MCF 10A (cell line): ENCODE results near the gene LYSMD4. TPM values are rescaled to one million over a fixed set of nuclear protein-coding genes. Genes with fewer than 3 reads are reported as not detected.
"Not testable (repeated sequence)": the region's sequence is repeated elsewhere in the genome, so short reads cannot be mapped to it uniquely, and the experiment has no call there.

Experiments used
- Bru-seq: library from RNA; stranded (reverse); fragments of 400-500 nt; gene quantifications from one replicate; lab custom pipeline; 2021; lab: Mats Ljungman, UMichigan
- BruChase-seq, 2 experiments: library from RNA; stranded (reverse); fragments of 400-500 nt; gene quantifications; one replicate each; lab custom pipeline; 2021; lab: Mats Ljungman, UMichigan
- BruUV-seq: library from RNA; stranded (reverse); fragments of 400-500 nt; replicated peaks from 2 replicates; lab custom pipeline; 2021; lab: Mats Ljungman, UMichigan
- CTCF ChIA-PET: fragments of 300-600 bp; sonication (Branson Sonifier 250); formaldehyde crosslinking; extraction: SDS; loops from one replicate; lab custom pipeline; 2021; ENCODE audit warnings: antibody characterized with exemption, inconsistent platforms; lab: Yijun Ruan, JAX
- POLR2A ChIA-PET: fragments of 300-600, 350-650 bp; sonication (Branson Sonifier 250); formaldehyde crosslinking; extraction: SDS; loops from one replicate; lab custom pipeline; 2020; ENCODE audit warnings: antibody characterized with exemption, inconsistent platforms; lab: Yijun Ruan, JAX
- DNase-seq: peaks from one replicate; pipeline ENCODE4 v3.0.0-alpha.2; 2018; ENCODE audit not compliant: unreplicated experiment
- H3K27ac Mint-ChIP-seq: one replicate; pipeline ENCODE4 v1.8.0; 2022; ENCODE audit warnings: mild to moderate bottlenecking, low read depth, mixed read lengths; ENCODE audit not compliant: unreplicated experiment
- H3K27me3 Mint-ChIP-seq: one replicate; pipeline ENCODE4 v1.8.0; 2022; ENCODE audit warnings: mixed read lengths; ENCODE audit not compliant: insufficient read depth, unreplicated experiment
- H3K36me3 Mint-ChIP-seq: one replicate; pipeline ENCODE4 v1.8.0; 2022; ENCODE audit warnings: mild to moderate bottlenecking, moderate library complexity, mixed read lengths; ENCODE audit not compliant: insufficient read depth, unreplicated experiment
- H3K4me1 Mint-ChIP-seq: one replicate; pipeline ENCODE4 v1.8.0; 2022; ENCODE audit warnings: mixed read lengths; ENCODE audit not compliant: insufficient read depth, unreplicated experiment
- H3K4me3 Mint-ChIP-seq: one replicate; pipeline ENCODE4 v1.8.0; 2022; ENCODE audit warnings: mild to moderate bottlenecking, moderate library complexity, mixed read lengths; ENCODE audit not compliant: unreplicated experiment
- H3K9me3 Mint-ChIP-seq: one replicate; pipeline ENCODE4 v1.8.0; 2022; ENCODE audit warnings: mixed read lengths; ENCODE audit not compliant: unreplicated experiment
- CTCF ChIP-seq: fragments of 200-600 bp; IDR thresholded peaks from one replicate; pipeline ENCODE4 v1.8.0; 2022; ENCODE audit warnings: antibody characterized with exemption, mild to moderate bottlenecking; ENCODE audit not compliant: unreplicated experiment
- intact Hi-C: fragments of 100-400 bp; cut with micrococcal nuclease; formaldehyde crosslinking; loops from 2 replicates; pipeline ENCODE4 v1.14.1; 2022
- long read RNA-seq: library from polyadenylated mRNA; stranded (forward); transcript quantifications from one replicate; pipeline ENCODE4 v2.0.0, GENCODE V29; 2022
- total RNA-seq: library from RNA; stranded (reverse); gene quantifications from 2 replicates; pipeline ENCODE4 v1.2.3, GENCODE V29; 2022

LYSMD4 gene
- total RNA-seq (5.7 and 9.0 TPM in 2 replicates), Bru-seq, nascent RNA (percentile 56 among the genes with signal in this experiment), BruChase-seq, experiment 1, labeled RNA remaining after a 6-hour chase (percentile 54 among the genes with signal in this experiment), BruChase-seq, experiment 2, labeled RNA remaining after a 2-hour chase (percentile 69 among the genes with signal in this experiment)
- long read RNA-seq, partial matches to known transcripts = 2 of 16 reads
- long read RNA-seq, other reads (novel, unspliced or antisense) = 12 of 16 reads

- Mint-ChIP-seq H3K4me1 (peaks cover 14% of the 10 kb centered on the region), H3K36me3 (peaks cover 15% of the 10 kb centered on the region), H3K4me3 (peak within 1 kb of the TSS; percentile 77), H3K27me3 (no peaks in the 10 kb centered on the region), H3K9me3 (no peaks in the 10 kb centered on the region), H3K27ac (peak within 1 kb of the TSS; percentile 94)
- DNase-seq = peak; percentile 95
- BruUV-seq = TSS peak; percentile 73
- POLR2A ChIA-PET = interaction anchor here (0.5 to 4.0 kb wide), 25 partner anchors 10 to 869 kb away, joined by 3 to 53 read pairs (median 4); partner anchors contain the start of genes ASB7, LINS1, LRRC28 and MEF2A
- no peak for TF ChIP-seq CTCF
- intact Hi-C loops = no loop called here
- CTCF ChIA-PET = interaction anchor here (0.6 to 3.6 kb wide), 7 partner anchors 16 to 520 kb away, joined by 3 to 17 read pairs (median 5); no protein-coding TSS in a partner anchor
These were observed at the start of gene LYSMD4 for GRCh38 chr15:99733268-99734039. LYSMD4 (minus strand) TSS chr15:99733437; CDS start chr15:99731999, 1,438 bp downstream.

GRCh38 chr15:99782029-99782428 is 48.8 kb upstream of the LYSMD4 start:
- DNase-seq, CTCF ChIA-PET, H3K9me3 Mint-ChIP-seq, H3K27ac Mint-ChIP-seq, POLR2A ChIA-PET, H3K4me3 Mint-ChIP-seq, intact Hi-C loops, BruUV-seq, H3K36me3 Mint-ChIP-seq, H3K4me1 Mint-ChIP-seq: not testable (repeated sequence)
- peaks cover 53% of the 10 kb centered on the region for H3K27me3 Mint-ChIP-seq

- Mint-ChIP-seq H3K27me3 (peaks cover 18% of the 10 kb centered on the region), H3K36me3 (no peaks in the 10 kb centered on the region), H3K4me1 (no peaks in the 10 kb centered on the region), H3K27ac (no peak overlapping the region), H3K9me3 (no peaks in the 10 kb centered on the region), H3K4me3 (no peak overlapping the region)
- no peak for DNase-seq
- TF ChIP-seq CTCF = no peak
- CTCF ChIA-PET = interaction anchor here (0.7 kb wide), 1 partner anchor 1347 kb away, joined by 4 read pairs; no protein-coding TSS in a partner anchor
- intact Hi-C loops = no loop called here
- POLR2A ChIA-PET = no interaction called here
- BruUV-seq = no TSS peak
These were observed 43.9 kb upstream of the LYSMD4 start for GRCh38 chr15:99777144-99777543.

GRCh38 chr15:99764522-99764921 is 31.3 kb upstream of the LYSMD4 start:
- H3K27ac Mint-ChIP-seq = no peak overlapping the region
- H3K4me3 Mint-ChIP-seq = no peak overlapping the region
- H3K36me3 Mint-ChIP-seq = no peaks in the 10 kb centered on the region
- H3K4me1 Mint-ChIP-seq = peaks cover 6% of the 10 kb centered on the region
- no peaks in the 10 kb centered on the region for H3K27me3 Mint-ChIP-seq
- ChIA-PET POLR2A (interaction anchor here (0.6 kb wide), 1 partner anchor 878 kb away, joined by 3 read pairs; no protein-coding TSS in a partner anchor), CTCF (interaction anchor here (0.6 to 1.4 kb wide), 2 partner anchors 8 to 177 kb away, joined by 3 to 4 read pairs; no protein-coding TSS in a partner anchor)
- no peaks in the 10 kb centered on the region for H3K9me3 Mint-ChIP-seq
- BruUV-seq = no TSS peak
- TF ChIP-seq CTCF = no peak
- intact Hi-C loops = no loop called here
- no peak for DNase-seq
